Hepatocyte (in vitro differentiated cells): ENCODE measurements around the gene SLC66A1. TPM values are rescaled to one million over a fixed set of nuclear protein-coding genes. Genes with fewer than 3 reads are reported as not detected.

Source experiments
- DNase-seq: peaks from one replicate; pipeline ENCODE4 v3.0.0-alpha.2; 2016; ENCODE audit warnings: low spot score
- H2AFZ ChIP-seq: fragments of 200-600 bp; sonication (generic); 2 replicates; pipeline ENCODE4 v1.6.0; 2016; ENCODE audit warnings: antibody characterized with exemption, mild to moderate bottlenecking
- H3K27ac ChIP-seq: fragments of 200-600 bp; sonication (generic); 2 replicates; pipeline ENCODE4 v1.5.1; 2016; ENCODE audit warnings: mild to moderate bottlenecking
- H3K27me3 ChIP-seq: fragments of 200-600 bp; sonication (generic); 2 replicates; pipeline ENCODE4 v1.6.1; 2016
- H3K36me3 ChIP-seq: fragments of 200-600 bp; sonication (generic); replicated peaks from 2 replicates; pipeline ENCODE4 v1.5.1; 2016; ENCODE audit warnings: low read depth; ENCODE audit not compliant: insufficient read depth
- H3K4me1 ChIP-seq: fragments of 200-600 bp; sonication (generic); 2 replicates; pipeline ENCODE4 v1.5.1; 2016; ENCODE audit warnings: mild to moderate bottlenecking, moderate library complexity; ENCODE audit not compliant: insufficient read depth
- H3K4me2 ChIP-seq: fragments of 200-600 bp; sonication (generic); 2 replicates; pipeline ENCODE4 v1.6.0; 2016
- H3K4me3 ChIP-seq: fragments of 200-600 bp; sonication (generic); 2 replicates; pipeline ENCODE4 v1.5.1; 2016; ENCODE audit warnings: mild to moderate bottlenecking
- H3K79me2 ChIP-seq: fragments of 200-600 bp; sonication (generic); 2 replicates; pipeline ENCODE4 v1.6.0; 2017; ENCODE audit warnings: mild to moderate bottlenecking
- H3K9me2 ChIP-seq: fragments of 200-600 bp; sonication (generic); replicated peaks from 2 replicates; pipeline ENCODE4 v1.6.0; 2017; ENCODE audit warnings: mild to moderate bottlenecking; ENCODE audit not compliant: insufficient read depth
- H3K9me3 ChIP-seq: fragments of 200-600 bp; sonication (generic); 2 replicates; pipeline ENCODE4 v1.5.1; 2016; ENCODE audit warnings: low read depth, mild to moderate bottlenecking
- H4K20me1 ChIP-seq: fragments of 200-600 bp; sonication (generic); 2 replicates; pipeline ENCODE4 v1.6.0; 2016; ENCODE audit warnings: mild to moderate bottlenecking; ENCODE audit not compliant: insufficient read depth, poor library complexity, severe bottlenecking
- EZH2 ChIP-seq: fragments of 200-600 bp; sonication (generic); IDR thresholded peaks from 2 replicates; pipeline ENCODE4 v1.6.1; 2016; ENCODE audit warnings: antibody characterized with exemption, mild to moderate bottlenecking, borderline replicate concordance
- EZH2phosphoT487 ChIP-seq: fragments of 200-600 bp; sonication (generic); IDR thresholded peaks from one replicate; pipeline ENCODE4 v1.6.1; 2018; ENCODE audit warnings: antibody characterized with exemption, mild to moderate bottlenecking, low read depth, moderate library complexity; ENCODE audit not compliant: unreplicated experiment, severe bottlenecking
- WGBS: methylation state at CpG from one replicate; pipeline ENCODE4 v1.1.6; 2016; ENCODE audit warnings: low lambda C conversion rate; ENCODE audit errors: missing lambda C conversion rate; 5-methylcytosine and 5-hydroxymethylcytosine counted together
- polyA plus RNA-seq: library from polyadenylated mRNA; unstranded; fragments of >200 nt; fragmentation: Nextera tagmentation; extraction: Ambion mirVana; gene quantifications from 2 replicates; pipeline ENCODE4 v1.2.1, GENCODE V29; 2016
- total RNA-seq: library from RNA; depleted of rRNA; stranded (reverse); fragments of >200 nt; gene quantifications from 2 replicates; pipeline ENCODE4 v1.2.3, GENCODE V29; 2014
- TF ChIP-seq, protein P1 (sequence below): fragments of 200-600 bp; sonication (generic); IDR thresholded peaks from 2 replicates; pipeline ENCODE4 v1.5.1; 2016; ENCODE audit warnings: antibody characterized with exemption, mild to moderate bottlenecking; ENCODE audit not compliant: poor library complexity

SLC66A1 gene
- total and polyA plus RNA-seq, 2 experiments from 2014 or later: 28.2 to 39.6 TPM

DNA sequence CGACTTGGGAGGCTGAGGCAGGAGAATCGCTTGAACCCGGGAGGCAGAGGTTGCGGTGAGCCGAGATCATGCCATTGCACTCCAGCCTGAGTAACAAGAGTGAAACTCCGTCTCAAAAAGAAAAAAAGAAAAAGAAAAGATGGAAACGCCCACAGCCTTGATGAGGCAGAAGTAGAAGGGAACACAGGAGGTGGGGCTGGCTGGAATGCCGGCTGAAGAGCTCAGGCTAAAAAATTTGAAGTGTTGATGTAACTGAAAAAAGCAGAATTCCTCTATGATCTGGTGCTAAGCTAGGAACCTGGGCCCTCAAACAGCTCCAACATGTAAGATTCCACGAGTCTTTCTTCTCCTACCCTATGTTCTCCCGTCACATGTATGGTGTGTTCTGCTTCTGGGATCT is 53.6 kb downstream of the SLC66A1 start:
- no peaks in the 10 kb centered on the region for H3K9me2 ChIP-seq
- H3K4me1 ChIP-seq: peaks cover 26% of the 10 kb centered on the region
- H4K20me1 ChIP-seq: peaks cover 22% of the 10 kb centered on the region
- DNase-seq: no peak
- 87% methylated on average over 10 of the region's 10 CpGs for WGBS
- H2AFZ ChIP-seq: no peak overlapping the region
- H3K4me3 ChIP-seq: no peak overlapping the region
- H3K27ac ChIP-seq: no peak overlapping the region
- no peak for TF ChIP-seq EZH2phosphoT487
- TF ChIP-seq, protein P1, sequence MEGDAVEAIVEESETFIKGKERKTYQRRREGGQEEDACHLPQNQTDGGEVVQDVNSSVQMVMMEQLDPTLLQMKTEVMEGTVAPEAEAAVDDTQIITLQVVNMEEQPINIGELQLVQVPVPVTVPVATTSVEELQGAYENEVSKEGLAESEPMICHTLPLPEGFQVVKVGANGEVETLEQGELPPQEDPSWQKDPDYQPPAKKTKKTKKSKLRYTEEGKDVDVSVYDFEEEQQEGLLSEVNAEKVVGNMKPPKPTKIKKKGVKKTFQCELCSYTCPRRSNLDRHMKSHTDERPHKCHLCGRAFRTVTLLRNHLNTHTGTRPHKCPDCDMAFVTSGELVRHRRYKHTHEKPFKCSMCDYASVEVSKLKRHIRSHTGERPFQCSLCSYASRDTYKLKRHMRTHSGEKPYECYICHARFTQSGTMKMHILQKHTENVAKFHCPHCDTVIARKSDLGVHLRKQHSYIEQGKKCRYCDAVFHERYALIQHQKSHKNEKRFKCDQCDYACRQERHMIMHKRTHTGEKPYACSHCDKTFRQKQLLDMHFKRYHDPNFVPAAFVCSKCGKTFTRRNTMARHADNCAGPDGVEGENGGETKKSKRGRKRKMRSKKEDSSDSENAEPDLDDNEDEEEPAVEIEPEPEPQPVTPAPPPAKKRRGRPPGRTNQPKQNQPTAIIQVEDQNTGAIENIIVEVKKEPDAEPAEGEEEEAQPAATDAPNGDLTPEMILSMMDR: no peak
- TF ChIP-seq EZH2: no peak
- peaks cover 38% of the 10 kb centered on the region for H3K79me2 ChIP-seq
- H3K4me2 ChIP-seq: no peak overlapping the region
- no peaks in the 10 kb centered on the region for H3K9me3 ChIP-seq
- no peaks in the 10 kb centered on the region for H3K36me3 ChIP-seq
- no peaks in the 10 kb centered on the region for H3K27me3 ChIP-seq

DNA sequence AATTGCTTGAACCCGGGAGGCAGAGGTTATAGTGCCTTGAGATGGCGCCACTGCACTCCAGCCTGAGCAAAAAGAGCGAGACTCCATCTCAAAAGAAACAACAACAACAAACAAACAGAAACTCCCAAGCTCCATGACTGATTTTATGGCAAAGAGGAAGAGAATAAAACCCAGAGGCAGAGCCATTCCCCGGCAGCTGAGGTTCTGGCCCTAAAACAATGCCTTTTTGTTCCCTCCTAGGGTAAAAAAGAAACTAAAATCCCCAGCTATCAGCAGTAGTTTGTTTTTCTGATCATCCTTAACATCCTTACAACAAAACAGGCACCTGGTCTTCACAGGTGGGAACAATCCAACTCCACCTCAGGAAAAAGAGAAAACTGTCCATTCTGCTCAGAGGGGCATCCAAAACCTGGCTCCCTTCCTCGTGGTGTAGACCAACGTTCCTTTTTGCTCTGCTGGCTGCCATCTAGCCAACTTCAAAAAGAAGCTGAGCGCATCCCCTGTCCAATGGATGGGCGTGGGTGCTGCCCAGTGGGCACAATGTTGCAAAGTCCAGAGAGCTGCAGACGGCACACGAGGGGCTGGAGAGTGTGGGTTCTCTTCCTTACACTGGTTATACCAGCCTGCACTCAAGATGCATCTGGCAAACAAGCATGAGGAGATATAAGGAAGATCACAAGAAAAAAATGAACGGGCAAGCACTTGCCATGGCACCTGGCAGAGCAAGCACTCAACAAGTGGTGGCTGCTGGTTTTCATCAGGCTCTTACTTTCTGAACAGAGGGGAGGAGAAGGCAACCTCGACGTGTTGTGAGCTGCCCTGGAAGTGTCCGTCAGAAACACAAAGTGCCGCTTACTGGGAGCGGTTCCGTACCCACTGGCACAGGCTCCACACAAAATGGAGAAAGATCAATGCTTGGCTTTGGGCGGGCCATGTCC is 54.7 kb downstream of the SLC66A1 start:
- 94% methylated on average over 18 of the region's 18 CpGs for WGBS
- no peak overlapping the region for H3K27ac ChIP-seq
- peaks cover 22% of the 10 kb centered on the region for H4K20me1 ChIP-seq
- no peak overlapping the region for H2AFZ ChIP-seq
- DNase-seq: no peak
- peaks cover 40% of the 10 kb centered on the region for H3K79me2 ChIP-seq
- peaks cover 18% of the 10 kb centered on the region for H3K4me1 ChIP-seq
- TF ChIP-seq EZH2: no peak
- TF ChIP-seq, protein P1: no peak
- TF ChIP-seq EZH2phosphoT487: no peak
- H3K4me2 ChIP-seq: no peak overlapping the region
- H3K4me3 ChIP-seq: no peak overlapping the region
- H3K9me3 ChIP-seq: no peaks in the 10 kb centered on the region
- no peaks in the 10 kb centered on the region for H3K27me3 ChIP-seq
- H3K36me3 ChIP-seq: no peaks in the 10 kb centered on the region
- H3K9me2 ChIP-seq: no peaks in the 10 kb centered on the region

DNA sequence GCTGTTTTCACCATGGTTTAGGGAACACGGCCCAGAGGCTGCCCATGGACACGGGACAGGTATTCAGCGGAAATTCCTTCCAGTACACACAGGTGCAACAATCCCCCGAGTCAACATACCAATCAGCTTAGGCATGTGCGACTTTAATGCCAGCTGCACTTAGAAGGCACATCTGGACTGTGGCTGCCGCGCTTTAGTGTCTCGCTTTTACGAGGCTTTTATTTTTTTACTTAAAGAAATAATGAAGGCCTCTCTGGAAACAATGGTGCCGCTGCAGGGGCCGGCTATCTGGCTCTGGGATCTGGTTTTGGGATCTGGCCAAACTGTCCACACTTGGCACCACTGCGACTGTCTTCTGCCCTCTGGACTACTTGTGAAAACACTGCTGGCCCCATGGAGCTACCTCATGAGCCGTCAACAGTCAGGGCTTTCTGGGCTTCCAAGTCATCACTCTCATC is 55.5 kb downstream of the SLC66A1 start:
- no peaks in the 10 kb centered on the region for H3K27me3 ChIP-seq
- no peaks in the 10 kb centered on the region for H3K9me2 ChIP-seq
- no peak overlapping the region for H3K27ac ChIP-seq
- H3K9me3 ChIP-seq: no peaks in the 10 kb centered on the region
- no peak for TF ChIP-seq EZH2phosphoT487
- TF ChIP-seq, protein P1: no peak
- no peak for TF ChIP-seq EZH2
- H2AFZ ChIP-seq: no peak overlapping the region
- DNase-seq: no peak
- peaks cover 13% of the 10 kb centered on the region for H3K4me1 ChIP-seq
- H3K4me3 ChIP-seq: no peak overlapping the region
- H4K20me1 ChIP-seq: peaks cover 18% of the 10 kb centered on the region
- 67% methylated on average over 13 of the region's 13 CpGs for WGBS
- peaks cover 33% of the 10 kb centered on the region for H3K79me2 ChIP-seq
- no peaks in the 10 kb centered on the region for H3K36me3 ChIP-seq
- H3K4me2 ChIP-seq: no peak overlapping the region
